ENCODE data around the gene ADARB2.

- TF ChIP-seq CTCF (IDR thresholded peaks at IDR 0.05; ENCODE audit: low read depth, low read length, poor library complexity, severe bottlenecking) (no peak), EZH2phosphoT487 (IDR thresholded peaks at IDR 0.05; ENCODE audit: borderline replicate concordance, low read length) (no peak)
These were observed 103.1 kb downstream of the ADARB2 start for GRCh38 chr10:1634239-1634638.

Measured in DOHH2 (cell line).